Gastrocnemius medialis (tissue), 4 donors: ENCODE measurements around the gene ANKRD16. TPM values are rescaled to one million over a fixed set of nuclear protein-coding genes. Genes with fewer than 3 reads are reported as not detected.

Experiments used
- ATAC-seq, 2 donors: fragments of 150-250 bp; one replicate each; pipeline ENCODE4 v1.9.1; 2016
- DNase-seq, 2 donors: peaks; one replicate each; pipeline ENCODE4 v3.0.0-alpha.2; 2019
- H3K27ac ChIP-seq, 4 donors: fragments of 200-600 bp; sonication (generic); 1 replicate in 1 of 4; 2 replicates in 3 of 4; pipeline ENCODE4 v1.5.1; 2016 to 2018; ENCODE audit warnings: mild to moderate bottlenecking in 2 of 4, moderate library complexity in 1 of 4
- H3K27me3 ChIP-seq, 3 donors: fragments of 200-600 bp; sonication (generic) in 2 of 3; 1 replicate in 1 of 3; 2 replicates in 2 of 3; pipeline versions ENCODE4 v1.5.1 to v1.6.0; 2016 to 2019; ENCODE audit warnings: mild to moderate bottlenecking in 1 of 3, moderate library complexity in 1 of 3
- H3K36me3 ChIP-seq, 2 donors: fragments of 200-600 bp; sonication (generic) in 1 of 2; one replicate each; pipeline ENCODE4 v1.5.1; 2017 to 2018
- H3K4me1 ChIP-seq, 2 donors: fragments of 200-600 bp; sonication (generic) in 1 of 2; one replicate each; pipeline ENCODE4 v1.5.1; 2016 to 2017; ENCODE audit warnings: mild to moderate bottlenecking in 2 of 2
- H3K4me3 ChIP-seq, 4 donors: fragments of 200-600 bp; sonication (generic) in 3 of 4; 1 replicate in 1 of 4; 2 replicates in 3 of 4; pipeline ENCODE4 v1.5.1; 2016 to 2019; ENCODE audit warnings: mild to moderate bottlenecking in 2 of 4
- H3K9me3 ChIP-seq, 3 donors: fragments of 200-600 bp; sonication (generic) in 2 of 3; 1 replicate in 1 of 3; 2 replicates in 2 of 3; pipeline ENCODE4 v1.5.1; 2016 to 2019
- POLR2A ChIP-seq, 2 donors: fragments of 450-650 bp; IDR thresholded peaks; one replicate each; pipeline ENCODE4 v1.6.1; 2017; ENCODE audit warnings: antibody characterized with exemption in 2 of 2, mild to moderate bottlenecking in 2 of 2, moderate library complexity in 2 of 2
- in situ Hi-C, 4 donors: fragments of 200-750 bp; cut with MboI; loops; one replicate each; pipeline versions ENCODE4 v1.15.0 to v1.8.0; 2017; ENCODE audit warnings: low sequenced_read_pairs in 4 of 4
- intact Hi-C: fragments of 100-400 bp; cut with DNase I; formaldehyde crosslinking; loops from one replicate; pipeline ENCODE4 v1.15.1; 2023; ENCODE audit warnings: low total_unique reads
- total RNA-seq, 4 donors: library from RNA; depleted of rRNA; stranded (reverse); fragments of >200 nt; gene quantifications; one replicate each; pipeline versions ENCODE4 v1.1.0 to v1.2.3, GENCODE V29; 2016
- TF ChIP-seq, protein P1 (sequence below), 5 experiments: fragments of 450-650 bp in 3 of 5; fragments of 200-600 bp in 2 of 5; sonication (generic) in 2 of 5; IDR thresholded peaks in 4 of 5; conservative IDR thresholded peaks in 1 of 5; 1 replicate in 4 of 5; 2 replicates in 1 of 5; pipeline ENCODE4 v1.5.1; 2016 to 2019; ENCODE audit warnings: antibody characterized with exemption in 5 of 5, mild to moderate bottlenecking in 3 of 5, moderate library complexity in 3 of 5

Gene ANKRD16
- total RNA-seq, 4 donors from 2014 or later, result 1.4 to 5.4 (median 3.8) TPM

DNA sequence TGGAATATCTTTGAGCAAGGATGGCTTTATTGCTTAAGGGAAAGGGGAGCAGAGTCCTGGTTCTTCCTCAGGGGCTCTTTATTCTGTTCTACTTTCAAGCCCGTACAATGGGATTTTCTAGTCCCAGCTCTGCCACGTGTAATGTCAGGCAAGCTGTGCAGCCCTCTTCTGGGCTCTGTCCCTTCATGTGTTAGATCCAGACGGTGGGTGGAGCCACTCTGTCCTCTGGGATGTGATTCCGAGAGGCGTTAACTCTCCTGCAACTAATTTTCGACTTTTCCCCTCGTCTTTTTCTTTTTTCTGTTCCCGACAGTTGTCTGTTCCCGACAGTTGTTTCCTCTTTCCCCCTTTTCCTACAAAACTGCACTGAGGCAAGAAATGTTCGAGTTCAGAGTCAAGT is 35.2 kb upstream of the ANKRD16 start:
- in situ Hi-C loops, result no loop called here
- ATAC-seq, result no peak
- intact Hi-C loops, result no loop called here
- Histone ChIP-seq H3K27ac (no peak overlapping the region), H3K4me3 (no peak overlapping the region), H3K4me1 (no peaks in the 10 kb centered on the region), H3K27me3 (no peaks in the 10 kb centered on the region), H3K9me3 (no peaks in the 10 kb centered on the region), H3K36me3 (peaks cover 5 to 95% of the 10 kb centered on the region in 2 donors)
- no peak for DNase-seq
- TF ChIP-seq POLR2A (IDR thresholded peaks at IDR 0.05), result no peak
- TF ChIP-seq, protein P1, sequence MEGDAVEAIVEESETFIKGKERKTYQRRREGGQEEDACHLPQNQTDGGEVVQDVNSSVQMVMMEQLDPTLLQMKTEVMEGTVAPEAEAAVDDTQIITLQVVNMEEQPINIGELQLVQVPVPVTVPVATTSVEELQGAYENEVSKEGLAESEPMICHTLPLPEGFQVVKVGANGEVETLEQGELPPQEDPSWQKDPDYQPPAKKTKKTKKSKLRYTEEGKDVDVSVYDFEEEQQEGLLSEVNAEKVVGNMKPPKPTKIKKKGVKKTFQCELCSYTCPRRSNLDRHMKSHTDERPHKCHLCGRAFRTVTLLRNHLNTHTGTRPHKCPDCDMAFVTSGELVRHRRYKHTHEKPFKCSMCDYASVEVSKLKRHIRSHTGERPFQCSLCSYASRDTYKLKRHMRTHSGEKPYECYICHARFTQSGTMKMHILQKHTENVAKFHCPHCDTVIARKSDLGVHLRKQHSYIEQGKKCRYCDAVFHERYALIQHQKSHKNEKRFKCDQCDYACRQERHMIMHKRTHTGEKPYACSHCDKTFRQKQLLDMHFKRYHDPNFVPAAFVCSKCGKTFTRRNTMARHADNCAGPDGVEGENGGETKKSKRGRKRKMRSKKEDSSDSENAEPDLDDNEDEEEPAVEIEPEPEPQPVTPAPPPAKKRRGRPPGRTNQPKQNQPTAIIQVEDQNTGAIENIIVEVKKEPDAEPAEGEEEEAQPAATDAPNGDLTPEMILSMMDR (IDR thresholded peaks at IDR 0.05 in 4 of 5, conservative IDR thresholded peaks at IDR 0.05 in 1 of 5), result no peak

DNA sequence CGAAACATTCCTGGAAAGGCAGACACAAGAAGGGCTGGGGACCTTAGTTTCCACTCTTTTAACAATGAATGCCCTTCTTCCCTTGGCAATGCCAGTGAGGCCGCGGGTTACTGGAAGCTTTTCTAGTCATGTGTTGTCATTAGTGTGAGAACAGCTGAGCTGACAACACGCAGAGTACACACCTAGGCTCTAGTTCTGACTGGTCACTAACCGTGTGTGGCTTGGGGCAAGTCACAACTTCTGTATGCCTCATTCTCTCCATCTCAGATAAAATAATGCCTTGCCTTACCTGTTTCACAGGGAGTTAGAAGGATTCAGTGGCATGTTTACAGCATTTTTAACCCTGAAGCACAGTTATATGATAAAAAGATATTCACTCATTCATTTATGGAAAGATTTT is 32.1 kb upstream of the ANKRD16 start:
- TF ChIP-seq, protein P1 (IDR thresholded peaks at IDR 0.05 in 4 of 5, conservative IDR thresholded peaks at IDR 0.05 in 1 of 5), result no peak
- TF ChIP-seq POLR2A (IDR thresholded peaks at IDR 0.05), result no peak
- no peaks in the 10 kb centered on the region for H3K9me3 ChIP-seq
- H3K4me3 ChIP-seq, result no peak overlapping the region
- ATAC-seq (no peak), DNase-seq (no peak)
- H3K4me1 ChIP-seq, result no peaks in the 10 kb centered on the region
- intact Hi-C loops (no loop called here), in situ Hi-C loops (no loop called here)
- H3K27ac ChIP-seq, result no peak overlapping the region
- no peaks in the 10 kb centered on the region for H3K27me3 ChIP-seq
- peaks cover 5 to 99% of the 10 kb centered on the region in 2 donors for H3K36me3 ChIP-seq

DNA sequence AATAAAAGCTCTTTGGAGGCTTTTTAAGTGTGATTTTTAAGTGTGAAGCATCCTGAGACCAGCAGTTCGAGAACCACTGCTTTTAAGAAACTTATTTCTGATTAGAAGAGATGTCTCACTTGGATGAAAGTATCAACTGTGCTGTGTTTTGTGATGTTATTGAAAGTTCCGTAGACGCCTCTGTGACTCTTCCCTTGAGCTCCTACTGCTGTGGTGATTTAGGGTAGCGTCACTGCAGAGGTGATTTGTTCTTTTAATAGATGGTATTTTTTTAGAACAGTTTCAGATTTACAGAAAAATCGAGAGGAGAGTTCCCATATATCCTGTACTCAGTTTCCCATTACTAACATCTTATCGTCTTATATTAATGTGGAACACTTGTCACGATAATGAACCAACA is 29.9 kb upstream of the ANKRD16 start:
- TF ChIP-seq, protein P1 (IDR thresholded peaks at IDR 0.05 in 4 of 5, conservative IDR thresholded peaks at IDR 0.05 in 1 of 5), result no peak
- no peak for TF ChIP-seq POLR2A (IDR thresholded peaks at IDR 0.05)
- Histone ChIP-seq H3K27me3 (no peaks in the 10 kb centered on the region), H3K4me3 (no peak overlapping the region), H3K36me3 (peaks cover 5 to 99% of the 10 kb centered on the region in 2 donors), H3K9me3 (no peaks in the 10 kb centered on the region), H3K27ac (no peak overlapping the region), H3K4me1 (no peaks in the 10 kb centered on the region)
- DNase-seq (no peak), ATAC-seq (no peak)
- in situ Hi-C loops, result no loop called here
- intact Hi-C loops, result no loop called here

DNA sequence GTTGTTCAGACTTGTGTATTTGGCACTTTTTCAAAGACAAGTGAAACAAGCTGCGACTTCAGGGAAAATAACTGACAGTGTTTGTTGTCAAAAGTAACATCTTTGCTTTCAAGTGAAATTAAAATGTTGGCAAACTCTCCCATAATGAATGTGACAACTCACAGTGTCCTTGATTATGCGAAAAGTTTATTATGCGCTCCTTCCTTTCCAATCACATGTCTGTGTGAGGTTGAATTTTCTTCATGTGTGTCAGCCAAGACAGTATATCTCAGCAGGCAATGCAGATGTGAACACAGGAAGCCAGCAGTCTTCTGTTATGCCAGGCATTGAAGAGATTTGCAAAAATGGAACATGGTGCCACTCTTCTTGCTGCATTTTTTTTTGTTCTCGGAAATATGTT is 29.1 kb upstream of the ANKRD16 start:
- intact Hi-C loops, result no loop called here
- ATAC-seq, result no peak
- Histone ChIP-seq H3K36me3 (peaks cover 5 to 99% of the 10 kb centered on the region in 2 donors), H3K4me1 (no peaks in the 10 kb centered on the region), H3K27me3 (no peaks in the 10 kb centered on the region), H3K27ac (no peak overlapping the region), H3K4me3 (no peak overlapping the region), H3K9me3 (no peaks in the 10 kb centered on the region)
- in situ Hi-C loops, result no loop called here
- DNase-seq, result no peak
- TF ChIP-seq, protein P1 (IDR thresholded peaks at IDR 0.05 in 4 of 5, conservative IDR thresholded peaks at IDR 0.05 in 1 of 5), result no peak
- TF ChIP-seq POLR2A (IDR thresholded peaks at IDR 0.05), result no peak

DNA sequence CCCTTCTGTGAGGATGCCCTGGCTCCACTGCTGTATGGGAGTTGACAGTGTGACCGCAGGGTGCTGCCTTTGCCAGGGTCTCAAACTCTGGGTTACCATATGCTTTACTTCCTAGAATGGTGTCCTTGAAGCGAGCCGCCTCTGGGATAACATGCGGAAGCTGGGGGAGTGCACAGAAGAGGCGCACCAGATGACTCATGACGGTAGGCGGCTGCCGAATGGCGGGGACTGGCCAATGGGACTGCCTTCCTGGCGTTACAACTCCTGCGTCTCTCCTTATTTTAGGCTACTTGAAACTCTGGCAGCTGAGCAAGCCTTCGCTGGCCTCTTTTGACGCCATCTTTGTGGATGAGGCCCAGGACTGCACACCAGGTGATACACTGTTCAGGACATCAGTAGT is 27.6 kb upstream of the ANKRD16 start:
- H3K36me3 ChIP-seq, result peaks cover 5 to 99% of the 10 kb centered on the region in 2 donors
- intact Hi-C loops (no loop called here), in situ Hi-C loops (no loop called here)
- no peaks in the 10 kb centered on the region for H3K9me3 ChIP-seq
- H3K4me3 ChIP-seq, result no peak overlapping the region
- H3K27ac ChIP-seq, result no peak overlapping the region
- ATAC-seq (no peak), DNase-seq (no peak)
- no peak for TF ChIP-seq POLR2A (IDR thresholded peaks at IDR 0.05)
- TF ChIP-seq, protein P1 (IDR thresholded peaks at IDR 0.05 in 4 of 5, conservative IDR thresholded peaks at IDR 0.05 in 1 of 5), result no peak
- no peaks in the 10 kb centered on the region for H3K4me1 ChIP-seq
- H3K27me3 ChIP-seq, result no peaks in the 10 kb centered on the region
